ENCODE data around the gene CEMIP2. TPM values are rescaled to one million over a fixed set of nuclear protein-coding genes. Genes with fewer than 3 reads are reported as not detected.
A peak's percentile ranks its signal among the peaks of the same experiment; 100 is the strongest.

Gene CEMIP2
- total and polyA plus RNA-seq, 7 donors: 17.9 to 90.4 (median 28.8) TPM

DNA sequence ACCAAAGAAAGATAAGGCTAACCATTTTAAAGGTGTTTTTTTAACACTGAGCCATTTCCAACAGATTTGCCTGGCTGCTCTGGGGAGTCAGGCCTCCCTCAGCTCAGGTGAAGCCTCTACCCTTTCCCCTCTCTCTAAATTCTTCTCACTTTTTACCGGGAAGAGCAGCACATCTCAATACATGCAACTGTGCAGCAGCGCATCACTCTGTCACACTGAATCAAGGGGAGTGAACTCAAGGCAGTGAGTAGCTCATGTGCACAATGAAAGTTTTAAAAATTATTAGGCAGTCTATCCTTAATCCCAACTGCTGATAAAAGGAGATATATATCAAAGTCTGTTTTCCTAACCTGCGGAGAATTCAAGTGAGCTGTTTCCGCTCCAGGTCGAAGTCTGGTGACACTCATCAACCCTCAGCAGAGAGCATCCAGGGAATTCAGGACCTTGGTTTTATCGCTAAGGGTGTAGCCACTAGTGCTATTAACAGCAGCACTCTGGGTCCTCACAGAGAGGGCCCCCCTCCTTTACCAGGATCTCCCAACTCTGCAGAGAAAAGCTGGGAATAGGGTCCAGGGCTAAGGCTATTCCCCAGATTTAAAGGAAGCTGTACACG is 1.0 kb downstream of the CEMIP2 start:
- no peak for DNase-seq
- Histone ChIP-seq H3K4me1 (peaks cover 0 to 59% (median 44%) of the 10 kb centered on the region in 4 donors), H3K27ac (peak overlapping the region; percentile 91 to 98 (median 95)), H3K9me3 (no peaks in the 10 kb centered on the region), H3K27me3 (no peaks in the 10 kb centered on the region), H3K4me3 (peak overlapping the region; percentile 76 to 92 (median 82)), H3K36me3 (no peaks in the 10 kb centered on the region)
- intact Hi-C loops (cut with DNase I): loop anchor here (1.0 to 5.0 kb wide), 3 partner anchors 50 to 163 kb away; no protein-coding TSS in a partner anchor
- no peak for TF ChIP-seq POLR2A (IDR thresholded peaks at IDR 0.05)
- no peak for TF ChIP-seq CTCF (IDR thresholded peaks at IDR 0.05)
- no peak for TF ChIP-seq EP300 (IDR thresholded peaks at IDR 0.05)
- no peak for TF ChIP-seq POLR2AphosphoS5 (IDR thresholded peaks at IDR 0.05)
- WGBS, 2 donors: 7 to 25% methylated on average over 7 of the region's 7 CpGs

DNA sequence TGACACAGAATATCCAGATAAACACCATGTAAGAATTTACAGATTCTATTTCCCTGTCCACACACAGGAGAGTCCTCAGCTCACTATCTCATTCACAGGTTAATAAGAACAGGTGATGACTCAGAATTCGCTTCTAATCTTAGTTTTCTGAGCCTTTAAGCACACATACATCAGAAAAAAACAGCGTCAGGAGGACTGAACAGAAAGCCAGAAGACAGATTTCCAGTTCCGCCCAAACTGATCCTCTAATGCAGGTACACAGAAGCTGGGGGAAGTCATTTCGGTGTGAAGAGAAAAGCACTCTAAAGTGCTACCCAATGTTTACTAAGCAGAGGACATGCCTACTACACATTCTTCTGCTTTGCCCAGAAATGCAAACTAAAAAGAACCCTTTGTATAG is 1.6 kb downstream of the CEMIP2 start:
- TF ChIP-seq CTCF (IDR thresholded peaks at IDR 0.05): no peak
- TF ChIP-seq POLR2AphosphoS5 (IDR thresholded peaks at IDR 0.05): no peak
- TF ChIP-seq EP300 (IDR thresholded peaks at IDR 0.05): no peak
- TF ChIP-seq POLR2A (IDR thresholded peaks at IDR 0.05): no peak
- H3K36me3 ChIP-seq: no peaks in the 10 kb centered on the region
- peaks cover 0 to 59% (median 47%) of the 10 kb centered on the region in 4 donors for H3K4me1 ChIP-seq
- no peak overlapping the region for H3K27ac ChIP-seq
- no peaks in the 10 kb centered on the region for H3K27me3 ChIP-seq
- 14 to 47% methylated on average over 4 of the region's 4 CpGs for WGBS, 2 donors
- DNase-seq: no peak
- H3K4me3 ChIP-seq: peak overlapping the region in 3 of 4 donors; percentile 76 to 92 (median 77)
- intact Hi-C loops (cut with DNase I): loop anchor here (1.0 to 5.0 kb wide), 3 partner anchors 51 to 162 kb away; no protein-coding TSS in a partner anchor
- no peaks in the 10 kb centered on the region for H3K9me3 ChIP-seq

GRCh38 chr9:71765693-71766092 is 2.6 kb downstream of the CEMIP2 start:
- Histone ChIP-seq H3K4me1 (peaks cover 0 to 67% (median 50%) of the 10 kb centered on the region in 4 donors), H3K4me3 (no peak overlapping the region), H3K36me3 (no peaks in the 10 kb centered on the region), H3K9me3 (no peaks in the 10 kb centered on the region), H3K27ac (no peak overlapping the region), H3K27me3 (no peaks in the 10 kb centered on the region)
- no peak for TF ChIP-seq POLR2AphosphoS5 (IDR thresholded peaks at IDR 0.05)
- TF ChIP-seq CTCF (IDR thresholded peaks at IDR 0.05): no peak
- no peak for TF ChIP-seq POLR2A (IDR thresholded peaks at IDR 0.05)
- TF ChIP-seq EP300 (IDR thresholded peaks at IDR 0.05): no peak
- DNase-seq: no peak
- WGBS, 2 donors: 15 to 52% methylated on average over 2 of the region's 2 CpGs
- intact Hi-C loops (cut with DNase I): loop anchor here (5.0 kb wide), 2 partner anchors 52 to 83 kb away; no protein-coding TSS in a partner anchor

DNA sequence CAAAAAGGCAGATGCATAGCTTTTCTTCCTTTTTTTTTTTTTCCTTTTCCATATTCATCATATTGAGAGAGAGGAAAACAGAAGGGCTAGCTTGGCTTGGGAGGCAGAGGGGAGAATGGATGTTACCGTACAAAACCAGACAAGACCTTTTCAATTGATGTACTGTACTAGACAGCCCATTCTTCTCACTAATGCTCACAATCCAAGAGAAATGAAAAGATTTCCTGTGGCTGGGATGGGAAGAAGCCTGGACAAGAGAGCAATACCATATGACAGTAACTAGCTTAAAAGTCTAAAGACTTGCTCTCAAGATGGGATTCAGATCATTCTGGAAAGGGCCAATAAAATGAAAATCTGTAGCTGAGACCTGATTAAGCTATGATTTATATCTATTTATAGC is 3.4 kb downstream of the CEMIP2 start:
- Histone ChIP-seq H3K4me1 (peaks cover 0 to 66% (median 49%) of the 10 kb centered on the region in 4 donors), H3K4me3 (no peak overlapping the region), H3K36me3 (no peaks in the 10 kb centered on the region), H3K27me3 (no peaks in the 10 kb centered on the region), H3K9me3 (no peaks in the 10 kb centered on the region), H3K27ac (no peak overlapping the region)
- TF ChIP-seq EP300 (IDR thresholded peaks at IDR 0.05): no peak
- intact Hi-C loops (cut with DNase I): loop anchor here (5.0 kb wide), 2 partner anchors 52 to 83 kb away; no protein-coding TSS in a partner anchor
- WGBS, 2 donors: 46 to 64% methylated on average over 1 of the region's 1 CpG
- DNase-seq: no peak

DNA sequence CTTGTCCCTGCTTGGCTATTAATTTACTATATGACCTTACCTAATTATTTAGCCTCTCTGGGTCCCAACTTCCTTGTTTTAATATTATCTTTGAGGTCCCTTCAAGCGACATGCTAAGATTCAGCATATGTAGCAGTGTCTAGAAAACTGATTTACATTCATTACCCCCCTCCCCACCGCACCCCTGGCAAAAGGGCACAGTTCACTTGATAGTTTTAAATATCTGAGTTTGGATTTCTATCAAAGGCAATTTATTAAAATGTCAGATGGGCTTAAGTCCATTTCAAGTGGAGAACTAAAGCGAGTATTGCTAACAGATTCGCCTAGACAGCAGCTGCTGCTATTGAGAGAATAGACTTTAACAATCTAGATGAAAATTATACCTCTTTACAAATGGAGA is 3.9 kb downstream of the CEMIP2 start:
- TF ChIP-seq POLR2A (IDR thresholded peaks at IDR 0.05) (no peak), POLR2AphosphoS5 (IDR thresholded peaks at IDR 0.05) (no peak), CTCF (IDR thresholded peaks at IDR 0.05) (no peak), EP300 (IDR thresholded peaks at IDR 0.05) (no peak)
- Histone ChIP-seq H3K4me3 (no peak overlapping the region), H3K4me1 (peaks cover 0 to 62% (median 45%) of the 10 kb centered on the region in 4 donors), H3K27me3 (no peaks in the 10 kb centered on the region), H3K9me3 (no peaks in the 10 kb centered on the region), H3K27ac (no peak overlapping the region), H3K36me3 (no peaks in the 10 kb centered on the region)
- intact Hi-C loops (cut with DNase I): no loop called here
- 25 to 52% methylated on average over 4 of the region's 4 CpGs for WGBS, 2 donors
- DNase-seq: no peak

Measured in sigmoid colon (tissue), 7 donors.